GM18861 (cell line): ENCODE results near the gene SMCO3.
A peak's percentile ranks its signal among the peaks of the same experiment; 100 is the strongest.

Experiments used
- ATAC-seq: cut with Tn5 transposase; IDR thresholded peaks from one replicate; pipeline ENCODE4 v1.9.1; 2021; ENCODE audit not compliant: unreplicated experiment

The SMCO3 gene

GRCh38 chr12:14828892-14829291 is 14.9 kb upstream of the SMCO3 start:
- ATAC-seq = peak; percentile 94

- no peak for ATAC-seq
Measured at GRCh38 chr12:14827043-14827442, 13.1 kb upstream of the SMCO3 start.

- ATAC-seq = no peak
Measured at GRCh38 chr12:14826491-14826890, 12.5 kb upstream of the SMCO3 start.

GRCh38 chr12:14825256-14825655 is 11.3 kb upstream of the SMCO3 start:
- ATAC-seq = no peak

- ATAC-seq = no peak
Measured at GRCh38 chr12:14824012-14824634, 10.1 kb upstream of the SMCO3 start.

GRCh38 chr12:14811486-14811885 is 2.5 kb downstream of the SMCO3 start:
- no peak for ATAC-seq

- no peak for ATAC-seq
Measured at GRCh38 chr12:14810953-14811483, 3.0 kb downstream of the SMCO3 start.

GRCh38 chr12:14810167-14810952 is 3.6 kb downstream of the SMCO3 start:
- ATAC-seq = no peak

GRCh38 chr12:14803830-14804160 is 10.2 kb downstream of the SMCO3 start:
- peak; percentile 3 for ATAC-seq

- peak; percentile 100 for ATAC-seq
Measured at GRCh38 chr12:14803011-14803829, 10.8 kb downstream of the SMCO3 start, which contains the start of the genes C12orf60 and WBP11. Gene C12orf60 (plus strand): TSS chr12:14803670. CDS start chr12:14822936, 19,266 bp downstream. Gene WBP11 (minus strand): TSS chr12:14803478. CDS start chr12:14801383, 2,095 bp downstream.

- ATAC-seq = no peak
Measured at GRCh38 chr12:14802721-14803010, 11.3 kb downstream of the SMCO3 start.

- no peak for ATAC-seq
Measured at GRCh38 chr12:14802247-14802646, 11.7 kb downstream of the SMCO3 start.

GRCh38 chr12:14795028-14795448 is 18.9 kb downstream of the SMCO3 start:
- no peak for ATAC-seq

GRCh38 chr12:14785568-14785967 is 28.4 kb downstream of the SMCO3 start:
- no peak for ATAC-seq

- ATAC-seq = no peak
Measured at GRCh38 chr12:14784471-14784870, 29.5 kb downstream of the SMCO3 start.

GRCh38 chr12:14782756-14783155 is 31.2 kb downstream of the SMCO3 start:
- no peak for ATAC-seq

GRCh38 chr12:14781563-14781962 is 32.4 kb downstream of the SMCO3 start:
- no peak for ATAC-seq

- no peak for ATAC-seq
Measured at GRCh38 chr12:14780859-14781258, 33.1 kb downstream of the SMCO3 start.

- ATAC-seq = no peak
Measured at GRCh38 chr12:14779834-14780233, 34.1 kb downstream of the SMCO3 start.

- no peak for ATAC-seq
Measured at GRCh38 chr12:14777271-14777670, 36.7 kb downstream of the SMCO3 start.

- no peak for ATAC-seq
Measured at GRCh38 chr12:14776236-14776961, 37.6 kb downstream of the SMCO3 start.
